ENCODE data around the gene ZNF865. TPM values are rescaled to one million over a fixed set of nuclear protein-coding genes. Genes with fewer than 3 reads are reported as not detected.
"Not testable (repeated sequence)": the region's sequence is repeated elsewhere in the genome, so short reads cannot be mapped to it uniquely, and the experiment has no call there.

Gene ZNF865
- 10 to 100 TPM; 10.5 to 10.7 TPM for total RNA-seq

DNA sequence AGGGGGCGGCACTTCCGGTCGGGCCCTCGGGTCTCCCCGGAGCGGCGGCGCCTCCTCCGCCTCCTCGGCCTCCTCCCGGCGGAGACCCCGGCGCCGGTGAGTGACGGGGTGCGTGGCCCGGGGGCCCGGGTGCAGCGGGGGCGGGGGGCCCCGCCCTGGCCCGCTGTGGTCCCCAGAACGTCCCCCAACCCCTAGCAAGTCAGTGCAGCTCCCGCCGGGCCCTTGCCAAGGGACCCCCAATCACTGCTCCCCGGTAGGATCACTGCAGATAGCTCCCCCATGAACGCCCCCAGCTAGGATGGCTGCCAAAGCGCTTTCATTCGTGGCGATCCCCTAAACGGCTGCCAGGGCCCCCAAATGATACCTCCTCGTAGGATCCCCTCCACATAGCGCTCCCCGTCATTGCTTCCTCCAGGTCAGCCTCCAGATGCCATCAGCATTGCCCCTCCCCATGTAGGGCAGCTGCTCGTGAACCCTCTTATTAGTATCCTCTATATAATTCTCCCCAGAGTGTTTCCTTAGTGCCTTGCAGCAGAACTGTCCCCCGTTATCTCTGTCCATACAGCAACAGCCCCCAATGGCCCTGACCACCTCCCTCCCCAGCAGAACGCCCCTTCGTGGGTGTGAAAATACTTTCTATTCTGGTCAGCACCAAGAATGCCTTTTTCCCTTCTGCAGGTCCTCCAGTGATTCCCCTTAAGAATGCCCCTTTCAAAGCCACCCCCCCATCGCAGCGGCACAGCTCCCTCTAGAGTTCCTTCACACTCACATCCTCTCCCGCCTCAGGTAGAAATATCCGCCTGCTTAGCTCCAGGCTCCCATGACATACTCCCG is at the start of gene ZNF865:
Gene ZNF865 (plus strand): TSS at position 11 of the 834 bp plus-strand sequence. CDS start 7,972 bp downstream, outside the sequence.
- H3K9me3 Mint-ChIP-seq, result no peaks in the 10 kb centered on the region
- peak; percentile 69 for DNase-seq

DNA sequence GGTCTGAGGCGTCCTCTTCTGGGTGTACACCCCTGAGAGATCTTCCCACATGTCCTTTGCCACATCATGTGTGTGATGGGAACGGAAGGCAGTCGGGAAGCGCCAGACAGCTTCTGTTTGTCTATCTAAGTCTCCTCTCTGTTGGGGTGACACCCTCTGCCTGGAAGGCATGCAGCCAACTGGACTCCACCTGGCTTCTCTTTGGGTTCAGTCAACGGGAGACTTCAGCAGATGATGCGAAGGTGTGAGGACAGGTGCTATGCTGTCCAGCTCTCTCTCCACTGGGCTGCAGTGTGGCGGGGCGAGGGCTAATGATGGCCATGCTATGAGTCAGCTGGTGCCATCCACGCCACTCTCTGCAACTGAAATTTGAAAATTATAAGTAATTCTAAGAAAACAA is 45.8 kb upstream of the ZNF865 start:
- Mint-ChIP-seq H3K9me3 (peaks cover 4% of the 10 kb centered on the region), H3K27ac (no peak overlapping the region), H3K36me3 (no peaks in the 10 kb centered on the region), H3K4me1 (no peaks in the 10 kb centered on the region), H3K4me3 (no peak overlapping the region), H3K27me3 (peaks cover 8% of the 10 kb centered on the region)
- DNase-seq, result no peak

More for the DNA sequence above, at the start of gene ZNF865:
- H3K4me1 Mint-ChIP-seq, result peaks cover 47% of the 10 kb centered on the region
- H3K27me3 Mint-ChIP-seq, result no peaks in the 10 kb centered on the region
- peaks cover 27% of the 10 kb centered on the region for H3K36me3 Mint-ChIP-seq
- H3K4me3 Mint-ChIP-seq, result peak within 1 kb of the TSS; percentile 92
- peak within 1 kb of the TSS; percentile 96 for H3K27ac Mint-ChIP-seq

DNA sequence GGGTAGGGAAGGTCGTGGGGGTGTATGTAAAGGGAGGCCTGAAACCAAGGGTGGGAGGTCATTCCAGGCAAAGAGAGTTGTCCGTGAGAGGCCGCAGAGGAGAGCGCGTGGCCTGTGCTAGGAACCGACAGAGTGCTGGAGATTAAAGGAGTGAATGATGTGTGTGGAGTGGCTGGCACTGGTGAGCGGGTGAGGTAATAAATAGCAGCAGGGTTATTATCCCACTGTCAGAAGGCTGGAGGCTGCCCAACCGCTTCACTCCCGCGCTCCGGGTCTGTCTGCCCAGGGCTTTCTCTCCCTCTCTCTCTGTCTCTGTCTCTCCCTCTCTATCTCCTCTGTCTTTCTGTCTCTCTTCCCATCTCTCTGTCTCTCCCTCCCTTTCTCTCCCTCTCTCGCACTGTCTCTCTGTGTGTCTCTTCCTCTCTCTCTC is 42.2 kb upstream of the ZNF865 start:
- DNase-seq, result no peak
- H3K9me3 Mint-ChIP-seq, result peaks cover 4% of the 10 kb centered on the region
- H3K4me1 Mint-ChIP-seq, result no peaks in the 10 kb centered on the region
- H3K27ac Mint-ChIP-seq, result no peak overlapping the region
- no peak overlapping the region for H3K4me3 Mint-ChIP-seq
- peaks cover 12% of the 10 kb centered on the region for H3K27me3 Mint-ChIP-seq
- no peaks in the 10 kb centered on the region for H3K36me3 Mint-ChIP-seq

DNA sequence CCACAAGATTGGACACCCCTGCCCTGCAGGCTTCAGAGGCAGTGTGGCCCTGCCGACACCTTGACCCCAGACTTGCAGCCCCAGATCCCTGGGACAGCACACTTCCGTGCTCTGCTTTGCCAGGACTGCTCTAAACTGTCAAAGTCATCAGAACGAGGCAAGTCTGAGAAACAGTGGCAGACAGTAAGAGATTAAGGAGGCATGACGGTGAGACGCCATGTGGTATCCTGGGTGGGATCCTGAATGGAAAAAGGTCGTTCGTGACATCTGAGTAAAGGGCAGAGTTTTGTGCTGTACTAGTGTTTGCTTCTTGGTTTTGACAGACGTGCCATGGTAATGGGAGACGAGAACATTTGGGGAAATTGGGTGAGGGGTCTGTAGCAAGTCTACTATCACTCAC is 38.6 kb upstream of the ZNF865 start:
- no peaks in the 10 kb centered on the region for H3K4me1 Mint-ChIP-seq
- no peak overlapping the region for H3K4me3 Mint-ChIP-seq
- no peaks in the 10 kb centered on the region for H3K9me3 Mint-ChIP-seq
- no peaks in the 10 kb centered on the region for H3K36me3 Mint-ChIP-seq
- DNase-seq, result no peak
- peaks cover 4% of the 10 kb centered on the region for H3K27me3 Mint-ChIP-seq
- H3K27ac Mint-ChIP-seq, result no peak overlapping the region

DNA sequence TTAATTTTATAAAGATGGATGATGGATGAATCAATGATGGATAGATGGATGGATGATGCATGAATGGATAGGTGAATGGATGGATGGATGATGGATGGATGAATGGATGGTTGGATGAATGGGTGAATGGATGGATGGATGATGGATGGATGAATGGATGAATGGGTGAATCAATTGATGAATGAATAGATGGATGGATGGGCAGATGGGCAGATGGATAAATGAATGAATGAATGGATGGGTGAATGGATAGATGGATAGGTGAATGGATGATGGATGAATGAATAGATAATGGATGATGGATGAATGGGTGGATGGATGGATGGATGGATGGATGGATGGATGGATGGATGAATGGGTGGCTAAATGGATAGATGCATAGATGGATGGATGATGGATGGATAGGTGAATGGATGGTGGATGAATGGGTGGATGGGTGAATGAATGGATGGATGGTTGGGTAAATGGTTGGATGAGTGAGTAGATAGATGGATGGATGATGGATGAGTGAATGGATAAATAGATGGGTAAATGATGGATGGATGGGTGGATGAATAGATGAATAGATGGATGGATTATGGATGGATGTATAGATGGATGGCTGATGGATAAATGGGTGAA is 37.6 kb upstream of the ZNF865 start:
- H3K9me3 Mint-ChIP-seq, result no peaks in the 10 kb centered on the region
- H3K27ac Mint-ChIP-seq, result no peak overlapping the region
- peaks cover 4% of the 10 kb centered on the region for H3K27me3 Mint-ChIP-seq
- no peak for DNase-seq
- no peaks in the 10 kb centered on the region for H3K4me1 Mint-ChIP-seq
- H3K4me3 Mint-ChIP-seq, result no peak overlapping the region
- H3K36me3 Mint-ChIP-seq, result no peaks in the 10 kb centered on the region

DNA sequence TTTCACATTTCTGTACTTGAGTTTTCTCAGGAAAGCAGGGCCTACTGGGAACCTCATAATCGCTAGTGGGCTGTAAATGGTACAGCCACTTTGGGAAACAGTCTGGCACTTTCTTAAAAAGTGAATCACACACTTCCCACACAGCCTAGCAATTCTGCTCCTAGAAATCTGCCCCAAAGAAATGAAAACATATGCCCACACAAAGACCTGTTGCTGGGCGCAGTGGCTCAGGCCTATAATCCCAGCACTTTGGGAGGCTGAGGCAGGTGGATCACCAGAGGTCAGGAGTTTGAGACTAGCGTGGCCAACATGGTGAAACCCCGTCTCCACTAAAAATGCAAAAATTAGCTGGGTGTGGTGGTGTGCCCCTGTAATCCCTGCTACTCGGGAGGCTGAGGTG is 36.0 kb upstream of the ZNF865 start:
- H3K9me3 Mint-ChIP-seq, H3K36me3 Mint-ChIP-seq, H3K4me3 Mint-ChIP-seq, H3K27me3 Mint-ChIP-seq, DNase-seq, H3K4me1 Mint-ChIP-seq, H3K27ac Mint-ChIP-seq: not testable (repeated sequence)

DNA sequence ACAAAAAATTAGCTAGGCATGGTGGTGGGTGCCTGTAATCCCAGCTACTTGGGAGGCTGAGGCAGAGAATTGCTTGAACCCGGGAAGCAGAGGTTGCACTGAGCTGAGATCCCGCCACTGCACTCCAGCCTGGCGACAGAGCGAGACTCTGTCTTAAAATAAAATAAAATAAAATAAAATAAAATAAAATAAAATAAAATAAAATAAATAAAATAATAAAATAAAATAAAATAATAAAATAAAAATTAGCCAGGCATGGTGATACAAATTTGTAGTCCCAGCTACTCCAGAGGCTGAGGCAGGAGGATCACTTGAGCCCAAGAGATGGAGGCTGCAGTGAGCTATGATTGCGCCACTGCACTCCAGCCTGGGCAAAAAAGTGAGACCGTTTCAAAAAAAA is 31.5 kb upstream of the ZNF865 start:
- H3K4me3 Mint-ChIP-seq, H3K9me3 Mint-ChIP-seq, H3K4me1 Mint-ChIP-seq, H3K27ac Mint-ChIP-seq, H3K27me3 Mint-ChIP-seq, DNase-seq: not testable (repeated sequence)
- H3K36me3 Mint-ChIP-seq, result peaks cover 13% of the 10 kb centered on the region

DNA sequence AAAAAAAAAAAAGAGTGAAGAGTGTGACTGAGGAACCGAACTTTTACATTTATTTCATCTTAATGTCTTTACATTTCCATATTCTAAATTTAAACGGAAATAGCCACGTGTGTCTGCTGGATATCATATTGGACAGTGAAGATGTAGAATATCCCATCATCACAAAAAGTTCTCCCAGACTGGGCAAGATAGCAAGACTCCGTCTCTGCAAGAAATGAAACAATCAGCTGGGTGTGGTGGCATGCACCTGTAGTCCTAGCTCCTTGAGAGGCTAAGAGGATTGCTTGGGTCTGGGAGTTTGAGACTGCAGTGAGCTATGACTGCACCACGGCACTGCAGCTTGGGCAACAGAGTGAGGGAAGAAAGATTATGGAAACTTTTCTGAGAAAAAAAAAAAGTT is 28.7 kb upstream of the ZNF865 start:
- Mint-ChIP-seq H3K27ac (no peak overlapping the region), H3K4me3 (no peak overlapping the region)

DNA sequence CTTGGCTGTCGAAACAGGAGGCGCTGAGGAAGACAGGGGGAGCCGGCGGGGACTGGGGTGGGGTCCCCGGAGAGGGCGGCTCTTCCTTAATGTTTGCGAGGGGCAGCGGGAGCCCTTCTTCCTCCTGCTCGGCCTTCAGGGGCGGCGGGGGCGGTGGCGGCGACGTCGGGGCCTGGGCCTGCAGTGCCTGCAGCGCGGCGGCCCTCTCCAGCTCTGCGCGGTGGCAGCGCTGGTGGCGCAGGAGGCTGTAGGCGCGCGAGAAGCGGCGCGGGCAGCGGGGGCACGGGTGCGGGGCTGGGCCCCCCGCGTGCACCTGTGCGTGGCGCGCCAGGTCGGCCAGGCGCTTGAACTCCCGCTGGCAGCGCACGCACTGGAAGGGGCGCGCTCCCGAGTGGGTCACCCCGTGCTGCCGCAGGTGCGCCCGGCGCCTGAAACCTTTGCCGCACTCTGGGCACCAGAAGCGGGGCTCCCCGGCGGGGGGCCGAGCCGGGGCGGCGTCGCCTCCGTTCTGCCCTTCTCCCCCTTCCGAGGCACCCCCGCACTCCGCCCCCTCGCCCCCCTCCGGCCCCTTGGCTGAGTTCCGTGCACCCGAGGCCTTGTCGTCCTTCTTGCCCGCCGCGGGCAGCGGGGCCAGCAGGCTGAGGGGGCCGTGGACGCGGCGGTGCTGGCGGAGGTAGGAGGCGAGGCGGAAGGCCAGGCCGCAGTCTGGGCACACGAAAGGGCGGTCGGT is 27.3 kb upstream of the ZNF865 start:
- peaks cover 20% of the 10 kb centered on the region for H3K36me3 Mint-ChIP-seq
- H3K27ac Mint-ChIP-seq, result no peak overlapping the region
- peaks cover 16% of the 10 kb centered on the region for H3K4me1 Mint-ChIP-seq
- no peaks in the 10 kb centered on the region for H3K27me3 Mint-ChIP-seq
- no peaks in the 10 kb centered on the region for H3K9me3 Mint-ChIP-seq
- no peak overlapping the region for H3K4me3 Mint-ChIP-seq
- DNase-seq, result no peak

More for the DNA sequence above, 28.7 kb upstream of the ZNF865 start:
- no peaks in the 10 kb centered on the region for H3K27me3 Mint-ChIP-seq
- no peaks in the 10 kb centered on the region for H3K9me3 Mint-ChIP-seq
- H3K36me3 Mint-ChIP-seq, result peaks cover 20% of the 10 kb centered on the region
- DNase-seq, result no peak
- H3K4me1 Mint-ChIP-seq, result peaks cover 13% of the 10 kb centered on the region

DNA sequence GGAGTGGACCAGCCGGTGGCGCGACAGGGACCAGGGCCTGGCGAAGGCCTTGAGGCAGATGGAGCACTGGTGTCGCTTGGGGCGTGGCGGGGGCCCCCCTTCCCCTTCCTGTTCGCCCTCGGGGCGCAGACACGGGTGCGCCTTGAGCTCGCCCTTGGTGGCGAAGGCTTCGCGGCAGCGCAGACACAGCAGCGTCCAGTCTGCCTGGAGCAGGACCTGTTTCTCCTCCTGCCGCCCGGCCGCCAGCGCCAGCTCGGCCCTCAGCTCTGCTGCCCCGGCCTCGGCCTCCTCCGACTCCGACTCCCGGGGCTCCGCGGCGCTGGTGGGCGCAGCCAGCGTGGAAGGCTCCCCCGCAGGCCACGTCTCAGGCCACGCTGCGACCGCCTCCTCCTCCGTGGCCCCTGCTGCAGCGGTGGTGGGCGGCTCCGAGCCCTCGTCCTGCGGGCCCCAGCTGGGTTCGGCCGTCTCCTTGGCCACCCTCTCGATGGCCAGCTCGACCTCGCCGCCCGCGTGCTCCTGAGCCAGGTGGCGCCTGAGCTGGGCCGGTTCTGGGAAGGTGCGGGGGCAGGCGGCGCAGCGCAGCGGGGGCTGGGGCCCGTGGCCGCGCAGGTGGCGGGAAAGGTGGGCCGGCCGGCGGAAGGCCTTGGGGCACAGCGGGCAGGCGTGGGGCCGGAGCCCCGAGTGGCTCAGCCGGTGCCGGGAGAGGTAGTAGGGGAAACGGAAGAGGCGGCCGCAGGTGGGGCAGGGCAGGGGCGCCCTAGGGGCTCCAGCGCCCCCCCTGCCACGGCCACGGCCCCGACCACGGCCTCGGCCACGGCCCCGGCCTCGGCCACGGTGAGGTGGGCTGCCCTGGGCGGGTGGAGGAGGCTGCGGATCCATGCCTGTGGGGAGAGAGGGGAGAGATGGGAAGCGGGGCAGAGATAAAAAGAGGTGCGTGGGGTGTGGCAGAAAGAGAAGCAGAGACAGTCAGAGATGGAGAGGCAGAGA is 26.4 kb upstream of the ZNF865 start:
- peaks cover 20% of the 10 kb centered on the region for H3K36me3 Mint-ChIP-seq
- peaks cover 16% of the 10 kb centered on the region for H3K4me1 Mint-ChIP-seq
- no peak overlapping the region for H3K27ac Mint-ChIP-seq
- no peaks in the 10 kb centered on the region for H3K27me3 Mint-ChIP-seq
- DNase-seq, result no peak
- no peaks in the 10 kb centered on the region for H3K9me3 Mint-ChIP-seq
- H3K4me3 Mint-ChIP-seq, result peak overlapping the region; percentile 84

DNA sequence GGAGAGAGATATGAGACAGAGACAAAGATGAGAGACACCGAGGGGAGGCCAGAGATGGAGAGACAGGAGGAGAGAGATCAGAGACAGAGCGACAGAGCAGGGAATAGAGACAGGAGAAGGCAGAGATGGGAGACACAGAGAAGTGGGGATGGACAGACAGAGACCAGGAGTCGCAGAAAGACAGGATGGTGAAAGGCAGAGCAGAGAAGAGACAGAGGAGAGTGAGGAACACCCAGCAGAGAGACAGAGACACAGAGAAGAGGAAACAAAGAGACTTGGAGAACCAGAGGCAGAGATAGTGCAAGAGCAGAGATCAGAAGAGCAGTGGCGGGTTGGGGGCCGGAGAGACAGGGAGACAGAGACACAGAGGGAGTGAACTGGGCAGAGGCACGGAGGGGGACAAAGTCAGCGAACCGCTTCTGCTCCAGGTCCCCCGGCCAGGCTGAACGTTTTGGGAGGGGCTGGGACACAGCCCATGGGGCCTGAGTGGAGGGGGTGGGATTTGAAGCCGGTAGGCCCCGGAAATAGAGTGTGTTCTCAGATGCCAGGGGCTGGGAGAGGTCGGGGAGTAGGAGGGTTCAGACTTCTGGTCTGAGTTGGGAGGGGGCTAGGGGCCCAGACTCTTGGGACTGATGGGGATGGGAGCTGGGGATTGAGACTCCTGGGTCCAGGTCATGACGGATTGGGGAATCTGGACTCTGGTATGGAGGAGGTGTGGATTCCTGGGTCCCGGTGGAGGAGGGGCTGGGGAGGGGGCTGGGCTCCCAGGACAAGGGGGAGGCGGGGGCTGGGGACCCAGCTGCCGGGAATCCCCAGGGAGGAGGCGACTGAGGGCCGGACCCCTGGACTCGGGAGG is 25.5 kb upstream of the ZNF865 start:
- peak overlapping the region; percentile 72 for H3K27ac Mint-ChIP-seq
- H3K36me3 Mint-ChIP-seq, result peaks cover 20% of the 10 kb centered on the region
- H3K4me1 Mint-ChIP-seq, result peaks cover 16% of the 10 kb centered on the region
- H3K27me3 Mint-ChIP-seq, result no peaks in the 10 kb centered on the region
- DNase-seq, result no peak
- H3K4me3 Mint-ChIP-seq, result peak overlapping the region; percentile 84
- H3K9me3 Mint-ChIP-seq, result no peaks in the 10 kb centered on the region

DNA sequence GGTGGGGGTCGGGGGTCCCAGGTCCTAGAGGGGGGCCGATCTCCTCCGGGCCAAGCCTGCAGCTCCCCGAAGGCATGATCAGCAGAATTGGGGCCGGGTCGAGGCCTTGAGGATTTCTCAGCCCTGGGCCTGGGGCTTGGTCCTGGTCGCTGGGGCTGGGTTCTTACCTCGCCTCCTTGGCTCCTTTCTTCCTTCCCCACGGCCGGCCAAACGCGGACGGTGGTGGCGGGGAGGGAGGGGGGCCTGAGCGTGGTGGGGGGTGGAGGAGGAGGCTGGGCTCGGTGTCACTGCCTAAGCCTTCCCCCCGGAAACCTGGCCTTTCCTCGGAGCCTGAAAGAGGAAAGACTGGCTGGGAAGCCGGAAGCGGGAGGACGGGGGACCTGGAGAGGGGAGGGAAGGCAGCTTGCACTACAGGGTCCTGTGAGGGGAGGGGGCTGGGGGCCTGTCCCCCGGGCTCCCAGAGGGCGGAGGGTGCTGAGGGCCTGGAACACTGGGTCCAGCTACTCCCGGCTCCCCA is 24.8 kb upstream of the ZNF865 start, which contains the start of gene ZNF579:
Gene ZNF579 (minus strand): TSS at position 221 of the 517 bp plus-strand sequence. CDS start 1,209 bp downstream, outside the sequence.
- peak; percentile 83 for DNase-seq
- no peaks in the 10 kb centered on the region for H3K9me3 Mint-ChIP-seq
- H3K27me3 Mint-ChIP-seq, result no peaks in the 10 kb centered on the region
- peak within 1 kb of the TSS; percentile 84 for H3K4me3 Mint-ChIP-seq
- peaks cover 21% of the 10 kb centered on the region for H3K4me1 Mint-ChIP-seq
- peaks cover 20% of the 10 kb centered on the region for H3K36me3 Mint-ChIP-seq
- H3K27ac Mint-ChIP-seq, result peak within 1 kb of the TSS; percentile 72

DNA sequence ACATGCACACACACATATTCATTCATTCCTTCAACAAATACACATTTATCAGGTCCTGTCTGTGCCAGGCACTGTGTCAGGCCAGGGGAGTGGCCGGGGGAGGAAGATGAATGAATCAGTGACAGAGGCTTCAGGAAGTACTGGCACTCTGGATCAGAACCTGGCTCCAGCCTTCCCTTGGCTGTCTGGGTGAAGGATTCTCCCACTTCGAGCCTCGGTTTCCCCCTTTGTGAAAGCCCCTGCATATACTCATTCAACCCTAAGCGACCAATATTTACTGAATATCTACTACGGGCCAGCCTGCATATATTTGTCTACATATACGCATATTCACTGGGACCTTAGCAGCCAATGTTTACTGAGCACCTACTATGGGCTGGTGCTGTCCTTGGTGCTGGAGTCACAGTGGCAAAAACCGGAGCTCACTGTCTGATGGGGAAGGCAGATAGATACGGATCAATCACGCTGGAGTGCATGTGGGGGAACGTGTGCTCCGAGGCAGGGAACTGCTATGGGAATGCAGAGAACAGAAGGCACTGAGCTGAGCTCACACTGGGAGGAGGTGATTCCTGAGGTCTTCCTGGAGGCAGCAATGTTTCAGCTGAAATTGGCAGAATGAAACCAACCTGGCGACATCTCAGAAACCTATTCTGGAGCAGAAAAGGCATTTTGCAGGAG is 24.2 kb upstream of the ZNF865 start:
- Mint-ChIP-seq H3K27me3 (no peaks in the 10 kb centered on the region), H3K9me3 (no peaks in the 10 kb centered on the region), H3K36me3 (peaks cover 18% of the 10 kb centered on the region), H3K4me3 (peak overlapping the region; percentile 84), H3K27ac (peak overlapping the region; percentile 68), H3K4me1 (peaks cover 26% of the 10 kb centered on the region)
- DNase-seq, result no peak
